GM13976 (cell line): ENCODE results near the gene CROT.

Source experiments
- DNase-seq: peaks from one replicate; pipeline ENCODE4 v3.0.0; 2012; ENCODE audit warnings: low spot score
- in situ Hi-C: fragments of 300-500 bp; cut with MboI; formaldehyde crosslinking; loops from one replicate; pipeline ENCODE4 v1.12.0; 2022; ENCODE audit warnings: low sequenced_read_pairs, mixed read lengths, inconsistent platforms; ENCODE audit not compliant: unreplicated experiment
- TF ChIP-seq, protein P1 (sequence below): IDR thresholded peaks from 2 replicates; pipeline ENCODE4 v1.5.1; 2012; ENCODE audit warnings: borderline replicate concordance, mild to moderate bottlenecking; ENCODE audit not compliant: insufficient read depth; ENCODE audit errors: extremely low read depth, missing control alignments, control extremely low read depth

CROT gene

GRCh38 chr7:87354749-87355148 is 9.3 kb downstream of the CROT start:
- in situ Hi-C loops, result no loop called here
- no peak for DNase-seq

DNA sequence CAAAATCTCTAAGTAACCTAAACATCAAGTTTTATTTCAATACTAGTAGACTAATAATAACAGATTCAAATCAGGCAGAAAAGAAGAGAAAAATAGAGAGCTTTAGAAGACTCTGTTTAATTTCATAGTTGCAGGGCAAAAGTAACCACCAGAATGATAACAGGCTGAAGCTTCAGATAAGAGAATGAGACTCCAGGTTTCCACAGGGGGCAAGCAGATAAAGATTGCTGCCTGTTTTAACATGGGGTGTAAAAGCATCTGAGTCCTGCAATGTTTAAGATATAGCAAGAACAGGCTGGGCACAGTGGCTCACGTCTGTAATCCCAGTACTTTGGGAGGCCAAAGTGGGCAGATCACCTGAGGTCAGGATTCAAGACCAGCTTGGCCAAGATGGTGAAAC is 11.0 kb downstream of the CROT start:
- TF ChIP-seq, protein P1, sequence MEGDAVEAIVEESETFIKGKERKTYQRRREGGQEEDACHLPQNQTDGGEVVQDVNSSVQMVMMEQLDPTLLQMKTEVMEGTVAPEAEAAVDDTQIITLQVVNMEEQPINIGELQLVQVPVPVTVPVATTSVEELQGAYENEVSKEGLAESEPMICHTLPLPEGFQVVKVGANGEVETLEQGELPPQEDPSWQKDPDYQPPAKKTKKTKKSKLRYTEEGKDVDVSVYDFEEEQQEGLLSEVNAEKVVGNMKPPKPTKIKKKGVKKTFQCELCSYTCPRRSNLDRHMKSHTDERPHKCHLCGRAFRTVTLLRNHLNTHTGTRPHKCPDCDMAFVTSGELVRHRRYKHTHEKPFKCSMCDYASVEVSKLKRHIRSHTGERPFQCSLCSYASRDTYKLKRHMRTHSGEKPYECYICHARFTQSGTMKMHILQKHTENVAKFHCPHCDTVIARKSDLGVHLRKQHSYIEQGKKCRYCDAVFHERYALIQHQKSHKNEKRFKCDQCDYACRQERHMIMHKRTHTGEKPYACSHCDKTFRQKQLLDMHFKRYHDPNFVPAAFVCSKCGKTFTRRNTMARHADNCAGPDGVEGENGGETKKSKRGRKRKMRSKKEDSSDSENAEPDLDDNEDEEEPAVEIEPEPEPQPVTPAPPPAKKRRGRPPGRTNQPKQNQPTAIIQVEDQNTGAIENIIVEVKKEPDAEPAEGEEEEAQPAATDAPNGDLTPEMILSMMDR, result no peak
- in situ Hi-C loops, result no loop called here
- no peak for DNase-seq

More at GRCh38 chr7:87354749-87355148, 9.3 kb downstream of the CROT start:
- TF ChIP-seq, protein P1, result no peak

DNA sequence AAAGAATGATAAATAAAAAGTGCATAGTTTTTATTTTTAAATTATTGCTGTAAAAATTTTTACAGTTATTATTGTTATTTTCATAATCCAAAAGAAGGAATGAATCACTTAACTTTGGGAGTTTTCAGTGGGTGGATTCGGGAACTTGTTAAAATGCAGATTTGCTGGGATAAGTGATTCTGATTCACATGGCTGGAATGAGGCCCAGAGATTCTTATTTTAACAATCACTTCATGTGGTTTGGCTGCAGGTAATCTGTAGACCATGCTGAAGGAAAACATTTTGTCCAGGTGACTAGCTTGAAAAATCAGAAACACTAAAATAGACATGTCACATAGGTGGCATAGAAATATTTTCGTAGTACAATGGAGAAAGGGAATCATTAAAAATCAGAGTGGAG is 13.9 kb downstream of the CROT start:
- TF ChIP-seq, protein P1, result no peak
- DNase-seq, result no peak

DNA sequence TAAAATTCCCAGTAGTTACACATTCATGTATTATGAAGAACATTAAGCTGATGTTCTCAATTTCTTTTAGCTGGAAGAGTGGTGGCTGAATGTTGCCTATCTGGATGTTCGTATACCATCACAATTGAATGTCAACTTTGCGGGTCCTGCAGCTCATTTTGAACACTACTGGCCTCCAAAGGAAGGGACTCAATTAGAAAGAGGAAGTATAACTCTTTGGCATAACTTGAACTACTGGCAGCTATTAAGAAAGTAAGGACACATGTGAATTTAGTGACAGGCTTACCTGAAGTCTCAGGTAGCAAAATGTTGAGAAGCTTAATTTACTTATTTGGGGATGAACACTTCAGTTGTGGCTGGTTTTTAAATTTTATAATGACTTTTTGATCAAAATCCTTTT is 15.9 kb downstream of the CROT start:
- TF ChIP-seq, protein P1, result no peak
- in situ Hi-C loops, result no loop called here
- DNase-seq, result no peak

More for the DNA sequence above, 13.9 kb downstream of the CROT start:
- in situ Hi-C loops, result no loop called here

GRCh38 chr7:87363342-87363741 is 17.9 kb downstream of the CROT start:
- TF ChIP-seq, protein P1, result no peak
- in situ Hi-C loops, result no loop called here
- DNase-seq, result no peak

GRCh38 chr7:87364246-87364645 is 18.8 kb downstream of the CROT start:
- TF ChIP-seq, protein P1, result no peak
- DNase-seq, result no peak
- in situ Hi-C loops, result no loop called here

GRCh38 chr7:87369216-87369615 is 23.8 kb downstream of the CROT start:
- no peak for DNase-seq
- TF ChIP-seq, protein P1, result no peak
- in situ Hi-C loops, result no loop called here
